UCSD-AML1 (cell line): ENCODE measurements around the gene C1QTNF12.

Source experiments
- DNase-seq: peaks from one replicate; lab custom pipeline; 2025; ENCODE audit not compliant: unreplicated experiment; lab: John Stamatoyannopoulos, UW

The C1QTNF12 gene

GRCh38 chr1:1241588-1242219, 4.8 kb downstream of the C1QTNF12 start:
- no peak for DNase-seq

GRCh38 chr1:1240822-1241587, 5.5 kb downstream of the C1QTNF12 start:
- no peak for DNase-seq

GRCh38 chr1:1240348-1240732, 6.2 kb downstream of the C1QTNF12 start:
- DNase-seq, result no peak

DNA sequence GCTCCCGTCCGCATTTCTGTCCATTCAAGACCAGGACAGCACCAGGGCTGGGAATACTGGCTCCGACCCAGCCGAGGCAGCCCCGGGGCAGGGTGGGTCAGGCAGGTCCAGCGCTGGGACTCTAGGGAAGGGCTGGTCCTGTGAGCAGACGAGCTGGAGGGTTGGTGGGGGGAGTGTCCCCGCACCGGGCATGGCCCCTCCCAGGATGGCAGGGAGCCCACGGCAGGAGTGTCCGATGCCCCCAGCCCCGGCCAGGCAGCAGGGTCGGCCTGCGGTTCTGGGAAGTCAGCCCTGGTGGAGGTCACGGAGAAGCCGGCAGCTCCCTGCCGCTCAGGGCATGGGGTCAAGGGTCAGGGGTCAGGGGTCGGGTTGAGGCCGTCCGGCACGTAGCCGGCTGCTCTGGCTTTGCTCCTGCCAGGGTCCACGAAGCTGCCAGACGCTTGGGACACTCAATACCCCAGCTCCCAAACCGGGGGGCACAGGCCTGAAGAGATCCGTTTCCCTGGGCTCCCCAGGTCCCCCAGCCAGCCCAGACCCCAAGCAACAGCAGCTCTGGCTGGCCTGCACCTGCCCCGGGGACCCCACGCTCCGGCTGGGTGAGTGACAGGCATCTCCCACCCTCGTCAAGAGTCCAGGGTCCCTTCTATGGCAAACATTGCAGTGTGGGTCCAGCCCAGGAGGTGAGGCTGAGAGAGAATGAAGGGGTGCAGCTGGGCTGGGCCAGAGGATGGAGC, 6.7 kb downstream of the C1QTNF12 start:
- DNase-seq, result no peak

DNA sequence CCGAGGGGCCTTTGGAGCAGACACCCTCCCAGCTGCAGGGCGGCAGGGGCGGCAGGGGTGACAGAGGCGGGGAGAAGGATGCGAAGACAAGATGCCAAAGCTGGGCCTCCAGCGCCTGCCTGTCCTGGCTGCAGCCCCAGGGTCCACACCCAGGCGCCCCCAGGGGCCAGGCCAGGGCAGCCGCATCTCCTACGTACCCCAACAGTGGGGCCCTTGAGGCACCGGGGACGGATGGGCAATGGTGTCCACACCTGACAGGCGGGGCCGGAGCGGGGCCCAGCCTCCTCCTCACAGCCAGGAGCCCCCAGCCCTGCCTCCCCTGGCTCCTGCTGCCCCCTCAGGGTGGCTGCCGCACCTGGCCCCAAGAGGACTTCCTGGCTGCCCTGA, 7.3 kb downstream of the C1QTNF12 start:
- DNase-seq, result no peak

DNA sequence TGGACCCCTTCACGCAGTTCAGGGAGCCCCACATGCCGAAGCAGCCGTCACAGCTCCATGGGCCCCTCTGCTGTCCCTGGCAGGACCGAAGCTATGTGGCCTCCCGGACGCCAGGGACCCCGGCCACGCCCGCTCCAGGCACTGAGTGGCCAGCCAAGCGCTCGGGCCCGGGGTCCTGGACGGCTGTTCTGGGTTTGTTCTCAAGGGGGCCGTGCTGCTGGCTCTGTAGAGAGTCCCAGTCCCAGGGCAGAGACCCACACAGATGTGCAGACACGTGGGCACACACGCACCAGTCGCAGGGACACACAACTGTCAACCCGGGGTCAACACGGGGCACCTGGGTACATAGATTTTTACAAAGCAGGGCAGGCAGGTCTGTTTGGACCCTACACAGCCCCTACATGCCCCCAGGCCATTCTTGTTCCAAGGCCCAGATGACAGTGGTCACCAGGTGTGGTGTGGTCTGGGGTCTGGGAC, 7.8 kb downstream of the C1QTNF12 start:
- no peak for DNase-seq

- DNase-seq, result no peak
Observed at GRCh38 chr1:1237874-1238701, 8.4 kb downstream of the C1QTNF12 start.

- no peak for DNase-seq
Observed at GRCh38 chr1:1236945-1237873, 9.3 kb downstream of the C1QTNF12 start.

GRCh38 chr1:1236176-1236763, 10.3 kb downstream of the C1QTNF12 start:
- DNase-seq, result no peak

- DNase-seq, result no peak
Observed at GRCh38 chr1:1235016-1235744, 11.3 kb downstream of the C1QTNF12 start.

DNA sequence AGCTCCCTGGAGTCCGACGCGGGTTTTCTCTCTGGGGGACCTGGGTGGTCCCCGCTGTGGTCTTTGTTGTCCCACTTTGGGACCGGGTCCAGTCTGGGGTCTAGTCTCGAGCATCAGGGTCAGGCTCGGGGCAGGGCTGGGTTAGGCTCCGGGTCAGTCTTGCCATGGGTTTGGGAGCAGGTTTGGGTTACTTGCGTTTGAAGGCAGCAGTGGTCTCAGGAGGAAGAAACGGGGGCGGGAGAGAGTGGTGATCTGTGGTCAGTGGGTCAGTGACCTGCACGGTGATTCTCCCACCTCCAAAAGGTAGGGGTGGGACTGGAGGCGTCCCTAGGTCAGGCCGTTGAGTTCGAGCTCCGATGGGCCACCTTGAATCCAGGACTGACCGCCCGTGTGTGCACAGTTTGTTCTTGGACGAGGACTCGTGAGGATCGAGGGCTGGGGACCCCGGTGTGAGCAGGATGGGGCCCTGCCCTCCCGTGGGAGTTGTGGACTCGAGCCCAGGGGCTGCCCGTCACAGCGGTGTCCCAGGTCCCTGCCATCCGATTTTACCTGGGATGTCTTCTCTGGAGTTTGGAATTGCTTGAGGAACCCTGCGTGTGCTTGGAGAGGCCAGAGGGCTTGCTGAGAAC, 12.2 kb downstream of the C1QTNF12 start:
- no peak for DNase-seq

DNA sequence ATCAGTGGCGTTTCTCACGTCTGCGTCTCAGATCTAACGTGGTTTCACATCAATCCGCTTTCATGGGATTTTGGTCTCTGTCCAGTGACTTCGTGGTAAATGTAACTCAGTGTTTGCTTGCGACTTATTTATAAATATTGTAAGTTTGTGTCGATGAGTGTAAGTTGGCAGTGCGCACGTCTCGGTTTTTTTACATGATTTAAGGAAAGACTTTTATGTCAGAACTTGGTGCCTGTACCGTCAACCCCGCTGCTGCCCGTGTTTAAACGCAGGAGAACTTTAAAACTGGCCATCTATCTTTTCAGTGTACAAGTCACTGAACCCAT, 13.0 kb downstream of the C1QTNF12 start:
- DNase-seq, result no peak

- DNase-seq, result no peak
Observed at GRCh38 chr1:1232796-1233566, 13.5 kb downstream of the C1QTNF12 start.

DNA sequence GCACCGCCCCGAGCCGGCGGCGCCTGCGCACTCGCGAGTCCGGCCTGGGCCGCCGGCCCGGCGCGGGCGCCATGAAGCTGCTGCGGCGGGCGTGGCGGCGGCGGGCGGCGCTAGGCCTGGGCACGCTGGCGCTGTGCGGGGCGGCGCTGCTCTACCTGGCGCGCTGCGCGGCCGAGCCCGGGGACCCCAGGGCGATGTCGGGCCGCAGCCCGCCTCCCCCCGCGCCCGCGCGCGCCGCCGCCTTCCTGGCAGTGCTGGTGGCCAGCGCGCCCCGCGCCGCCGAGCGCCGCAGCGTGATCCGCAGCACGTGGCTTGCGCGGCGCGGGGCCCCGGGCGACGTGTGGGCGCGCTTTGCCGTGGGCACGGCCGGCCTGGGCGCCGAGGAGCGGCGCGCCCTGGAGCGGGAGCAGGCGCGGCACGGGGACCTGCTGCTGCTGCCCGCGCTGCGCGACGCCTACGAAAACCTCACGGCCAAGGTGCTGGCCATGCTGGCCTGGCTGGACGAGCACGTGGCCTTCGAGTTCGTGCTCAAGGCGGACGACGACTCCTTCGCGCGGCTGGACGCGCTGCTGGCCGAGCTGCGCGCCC, 14.2 kb downstream of the C1QTNF12 start, which contains the start of gene B3GALT6:
B3GALT6 (plus strand) TSS at position 30 of the 588 bp plus-strand sequence; CDS start at position 72, 42 bp downstream.
- no peak for DNase-seq

DNA sequence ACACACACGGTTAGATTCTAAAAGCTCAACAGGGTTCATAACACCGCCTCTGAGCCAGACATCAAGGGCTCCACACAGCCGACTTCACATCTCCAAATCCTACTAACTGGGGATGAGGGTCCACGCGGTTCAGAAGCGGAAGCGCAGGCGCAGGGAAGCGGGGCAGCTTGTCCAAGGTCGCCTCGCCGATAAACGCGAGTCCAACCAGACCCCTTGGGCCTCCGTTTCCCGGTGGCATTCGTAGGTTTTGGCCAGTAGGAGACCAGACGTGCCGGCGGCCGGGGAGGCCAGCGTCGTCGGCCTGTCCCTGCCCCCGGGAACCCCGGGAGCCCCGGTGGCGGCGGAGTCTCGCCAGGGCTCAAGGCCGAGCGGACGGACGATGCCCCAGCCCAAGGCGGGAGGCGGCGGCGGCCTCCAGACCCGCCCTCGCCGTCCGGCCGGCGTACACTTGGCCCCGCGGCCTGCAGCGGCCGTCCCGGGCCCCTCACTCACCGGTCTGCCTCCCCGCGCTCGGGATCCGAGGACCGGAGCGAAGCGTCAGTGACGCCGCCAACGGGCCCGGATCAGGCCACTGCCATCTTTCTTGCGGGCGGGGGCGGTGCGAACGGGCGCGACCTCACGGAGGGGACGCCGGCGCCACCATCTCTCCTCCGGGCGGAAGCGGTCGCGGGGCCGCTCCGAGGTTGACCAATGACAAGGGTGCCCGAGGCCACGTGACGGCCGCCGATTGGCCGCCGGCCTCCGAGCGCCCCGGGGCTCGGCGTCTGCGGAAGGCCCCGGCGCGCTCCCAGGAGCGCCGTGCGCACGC, 14.9 kb downstream of the C1QTNF12 start, which contains the start of gene SDF4:
SDF4 (minus strand) TSS at position 602 of the 808 bp plus-strand sequence. CDS start 3,229 bp downstream, outside the sequence.
- DNase-seq, result peak; percentile 98

DNA sequence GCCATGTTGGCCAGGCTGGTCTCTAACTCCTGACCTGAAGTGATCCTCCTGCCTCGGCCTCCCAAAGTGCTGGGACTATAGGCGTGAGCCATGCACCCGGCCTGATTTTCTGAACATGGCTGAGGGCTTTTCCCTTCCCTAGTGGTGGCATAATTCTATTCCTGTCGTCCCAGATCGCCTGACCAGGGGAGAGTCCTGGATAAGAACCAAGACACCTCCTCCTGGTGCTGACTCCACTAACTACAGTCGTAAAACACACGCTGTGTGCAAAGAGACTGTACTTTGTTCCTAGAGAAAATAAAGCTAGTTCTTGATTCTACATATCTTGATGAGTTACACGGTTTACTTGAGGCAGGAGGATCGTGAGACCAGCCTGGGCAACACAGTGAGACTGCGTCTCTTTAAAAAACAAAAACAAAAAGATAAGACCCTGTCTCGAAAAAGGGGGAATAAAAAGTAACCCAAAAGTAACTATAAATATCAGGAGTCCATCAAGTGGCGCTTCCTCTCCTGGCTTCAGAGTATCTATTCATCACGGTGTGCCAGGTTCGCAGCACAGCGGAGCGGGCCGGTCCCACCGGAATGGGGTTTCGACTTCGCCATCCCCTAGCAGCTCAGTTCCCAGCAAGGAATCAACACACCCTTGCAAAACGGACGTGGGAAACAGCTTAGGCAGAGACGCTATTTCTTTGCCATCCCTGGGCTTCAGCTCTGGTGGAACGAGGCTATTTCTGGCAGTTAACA, 15.7 kb downstream of the C1QTNF12 start:
- no peak for DNase-seq
